ENCODE results near the gene GSTCD.

GSTCD gene

GRCh38 chr4:105780176-105780575 is 71.6 kb downstream of the GSTCD start:
- DNase-seq (ENCODE audit: low read depth) = no peak
- H3K4me3 ChIP-seq (ENCODE audit: low read depth, low read length) = no peak overlapping the region
- no peak for TF ChIP-seq CTCF (IDR thresholded peaks at IDR 0.05; ENCODE audit: low read depth, low read length, missing control alignments)

- TF ChIP-seq CTCF (IDR thresholded peaks at IDR 0.05; ENCODE audit: low read depth, low read length, missing control alignments) = no peak
- H3K4me3 ChIP-seq (ENCODE audit: low read depth, low read length) = no peak overlapping the region
- DNase-seq (ENCODE audit: low read depth) = no peak
Measured at GRCh38 chr4:105784761-105785160, 76.2 kb downstream of the GSTCD start.

GRCh38 chr4:105785792-105786191 is 77.2 kb downstream of the GSTCD start:
- no peak for DNase-seq (ENCODE audit: low read depth)
- TF ChIP-seq CTCF (IDR thresholded peaks at IDR 0.05; ENCODE audit: low read depth, low read length, missing control alignments) = no peak
- H3K4me3 ChIP-seq (ENCODE audit: low read depth, low read length) = no peak overlapping the region

- no peak overlapping the region for H3K4me3 ChIP-seq (ENCODE audit: low read depth, low read length)
- no peak for TF ChIP-seq CTCF (IDR thresholded peaks at IDR 0.05; ENCODE audit: low read depth, low read length, missing control alignments)
- DNase-seq (ENCODE audit: low read depth) = no peak
Measured at GRCh38 chr4:105786748-105787147, 78.2 kb downstream of the GSTCD start.

- H3K4me3 ChIP-seq (ENCODE audit: low read depth, low read length) = no peak overlapping the region
- TF ChIP-seq CTCF (IDR thresholded peaks at IDR 0.05; ENCODE audit: low read depth, low read length, missing control alignments) = no peak
Measured at GRCh38 chr4:105797225-105797624, 88.6 kb downstream of the GSTCD start.

GRCh38 chr4:105805501-105806120 is 97.0 kb downstream of the GSTCD start:
- no peak for TF ChIP-seq CTCF (IDR thresholded peaks at IDR 0.05; ENCODE audit: low read depth, low read length, missing control alignments)
- DNase-seq (ENCODE audit: low read depth) = no peak
- no peak overlapping the region for H3K4me3 ChIP-seq (ENCODE audit: low read depth, low read length)

More at GRCh38 chr4:105797225-105797624, 88.6 kb downstream of the GSTCD start:
- no peak for DNase-seq (ENCODE audit: low read depth)

- DNase-seq (ENCODE audit: low read depth) = no peak
- TF ChIP-seq CTCF (IDR thresholded peaks at IDR 0.05; ENCODE audit: low read depth, low read length, missing control alignments) = no peak
- no peak overlapping the region for H3K4me3 ChIP-seq (ENCODE audit: low read depth, low read length)
Measured at GRCh38 chr4:105807496-105807895, 98.9 kb downstream of the GSTCD start.
